ENCODE measurements around the gene TENT4A.

TENT4A gene

DNA sequence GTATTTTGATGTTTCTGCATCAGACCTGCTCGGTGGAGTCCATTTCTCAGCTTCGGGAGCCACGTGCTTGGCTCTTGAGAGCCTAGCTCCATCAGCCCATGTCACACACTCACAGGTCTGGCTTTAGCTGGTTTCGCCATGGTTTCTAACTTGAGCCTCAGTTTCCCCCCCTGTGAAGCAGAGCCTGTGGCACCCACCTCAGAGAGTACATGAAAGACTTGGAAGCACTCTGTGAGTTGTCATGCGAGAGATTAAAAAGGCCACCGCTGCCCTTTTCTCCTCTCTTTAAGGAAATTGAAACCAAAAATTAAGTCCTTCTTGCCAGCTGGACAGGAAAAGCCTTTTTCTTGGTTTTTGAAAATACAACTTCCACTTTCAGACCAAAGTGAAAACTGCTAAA is 8.8 kb downstream of the TENT4A start:
- peak; percentile 35 for DNase-seq (ENCODE audit: extremely low spot score)
- TF ChIP-seq, protein P1, sequence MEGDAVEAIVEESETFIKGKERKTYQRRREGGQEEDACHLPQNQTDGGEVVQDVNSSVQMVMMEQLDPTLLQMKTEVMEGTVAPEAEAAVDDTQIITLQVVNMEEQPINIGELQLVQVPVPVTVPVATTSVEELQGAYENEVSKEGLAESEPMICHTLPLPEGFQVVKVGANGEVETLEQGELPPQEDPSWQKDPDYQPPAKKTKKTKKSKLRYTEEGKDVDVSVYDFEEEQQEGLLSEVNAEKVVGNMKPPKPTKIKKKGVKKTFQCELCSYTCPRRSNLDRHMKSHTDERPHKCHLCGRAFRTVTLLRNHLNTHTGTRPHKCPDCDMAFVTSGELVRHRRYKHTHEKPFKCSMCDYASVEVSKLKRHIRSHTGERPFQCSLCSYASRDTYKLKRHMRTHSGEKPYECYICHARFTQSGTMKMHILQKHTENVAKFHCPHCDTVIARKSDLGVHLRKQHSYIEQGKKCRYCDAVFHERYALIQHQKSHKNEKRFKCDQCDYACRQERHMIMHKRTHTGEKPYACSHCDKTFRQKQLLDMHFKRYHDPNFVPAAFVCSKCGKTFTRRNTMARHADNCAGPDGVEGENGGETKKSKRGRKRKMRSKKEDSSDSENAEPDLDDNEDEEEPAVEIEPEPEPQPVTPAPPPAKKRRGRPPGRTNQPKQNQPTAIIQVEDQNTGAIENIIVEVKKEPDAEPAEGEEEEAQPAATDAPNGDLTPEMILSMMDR (IDR thresholded peaks at IDR 0.05; ENCODE audit: control extremely low read depth, extremely low read depth, low read depth, missing control alignments) = no peak
- ChIA-PET CTCF (interaction anchor here (0.8 to 1.3 kb wide), 2 partner anchors 20 to 23 kb away, joined by 3 to 4 read pairs; no protein-coding TSS in a partner anchor), POLR2A (interaction anchor here (1.0 kb wide), 1 partner anchor 8 kb away, joined by 3 read pairs; no protein-coding TSS in a partner anchor)

DNA sequence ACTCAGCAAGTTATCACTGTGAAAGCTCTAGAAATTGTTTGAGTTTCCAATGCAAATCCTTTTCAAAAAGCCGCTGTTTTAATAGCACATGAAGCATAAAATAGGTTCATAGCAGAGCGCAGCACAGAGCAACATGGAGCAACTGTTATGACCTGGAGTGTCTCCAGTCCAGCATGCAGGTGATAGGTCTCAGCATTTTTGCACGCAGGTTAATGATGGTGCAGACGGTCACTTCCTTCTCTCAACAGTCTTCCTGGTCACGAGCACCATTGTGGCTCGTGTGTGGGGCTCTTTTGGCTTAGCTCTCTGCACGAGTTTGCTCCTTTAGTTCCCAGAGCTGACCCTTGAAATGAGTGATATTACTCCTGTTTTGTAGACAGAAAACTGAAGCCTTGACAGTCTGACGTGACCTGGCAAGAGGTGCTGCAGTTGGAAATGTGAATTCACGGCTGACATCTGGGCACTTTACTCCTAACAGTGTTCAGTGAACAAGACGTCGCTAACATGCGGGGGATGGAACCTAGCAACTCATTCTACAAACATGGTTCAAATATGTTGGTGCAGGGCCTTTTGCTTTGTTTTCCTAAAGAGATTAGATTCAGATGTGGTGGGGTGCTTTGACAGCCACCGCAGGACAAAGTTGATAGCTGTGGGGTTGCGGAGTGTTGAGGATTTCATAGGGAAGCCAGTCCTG is 10.0 kb downstream of the TENT4A start:
- TF ChIP-seq, protein P1 (IDR thresholded peaks at IDR 0.05; ENCODE audit: control extremely low read depth, extremely low read depth, low read depth, missing control alignments) = no peak
- ChIA-PET CTCF (interaction anchor here (1.3 kb wide), 2 partner anchors 19 to 22 kb away, joined by 3 to 4 read pairs; no protein-coding TSS in a partner anchor), POLR2A (no interaction called here)
- no peak for DNase-seq (ENCODE audit: extremely low spot score)

DNA sequence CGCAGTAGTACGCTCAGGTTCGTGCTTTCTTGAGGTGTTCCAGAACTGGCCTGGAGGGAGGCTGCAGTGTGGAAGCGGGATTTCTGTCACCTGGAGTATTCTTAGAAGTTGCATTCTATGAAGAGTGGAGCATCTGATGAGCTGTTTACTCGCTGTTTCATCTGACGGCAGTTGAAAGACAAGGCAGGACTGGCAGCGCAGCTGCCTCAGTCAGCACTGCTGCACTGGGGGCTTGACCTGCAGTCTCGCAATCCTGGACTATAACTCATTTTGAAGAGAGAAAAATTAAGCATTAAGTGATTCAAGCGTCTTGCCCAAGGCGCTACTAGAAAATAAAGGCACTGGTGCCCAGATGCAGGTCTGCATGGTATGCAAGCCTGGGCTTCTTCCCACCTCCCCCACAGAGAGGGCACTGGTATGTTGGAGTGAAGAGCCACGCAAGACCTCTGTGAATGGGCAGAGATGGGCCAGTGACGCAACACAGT is 10.6 kb downstream of the TENT4A start:
- TF ChIP-seq, protein P1 (IDR thresholded peaks at IDR 0.05; ENCODE audit: control extremely low read depth, extremely low read depth, low read depth, missing control alignments) = no peak
- POLR2A ChIA-PET = no interaction called here
- no peak for DNase-seq (ENCODE audit: extremely low spot score)
- CTCF ChIA-PET = interaction anchor here (0.8 to 1.3 kb wide), 2 partner anchors 21 to 91 kb away, joined by 3 to 4 read pairs; partner anchors contain the start of genes NSUN2 and SRD5A1

DNA sequence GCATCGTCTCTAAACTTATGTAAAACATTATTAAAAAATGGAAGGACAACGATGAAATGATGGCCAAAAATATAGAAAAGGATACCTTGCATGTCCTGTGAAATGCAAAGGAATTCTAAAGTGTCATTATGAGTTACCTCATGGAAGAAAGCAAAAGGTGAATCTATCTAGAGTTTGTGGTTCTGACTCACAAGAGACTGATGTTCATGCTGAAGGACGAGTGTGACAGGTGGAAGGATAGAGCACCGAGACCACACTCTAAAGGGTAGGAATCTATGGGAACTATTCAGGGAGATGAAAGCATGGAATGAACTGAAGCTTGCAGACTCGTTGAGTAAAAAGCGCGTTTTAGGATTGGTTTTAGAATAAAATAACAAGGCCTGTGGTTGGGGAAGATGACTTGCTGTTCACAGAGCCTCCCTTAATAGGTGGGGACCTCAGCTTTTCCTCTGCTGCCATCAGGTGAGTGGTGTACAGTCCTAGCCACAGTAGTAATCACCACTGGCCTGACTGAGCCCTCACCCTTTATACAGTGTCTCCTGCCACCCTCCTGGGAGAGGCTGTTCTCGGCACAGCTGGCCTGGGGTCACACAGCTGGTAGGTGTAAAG is 11.2 kb downstream of the TENT4A start:
- CTCF ChIA-PET = interaction anchor here (0.8 to 2.1 kb wide), 2 partner anchors 12 to 91 kb away, joined by 3 to 7 read pairs; partner anchors contain the start of genes NSUN2, SRD5A1 and TENT4A
- no peak for DNase-seq (ENCODE audit: extremely low spot score)
- TF ChIP-seq, protein P1 (IDR thresholded peaks at IDR 0.05; ENCODE audit: control extremely low read depth, extremely low read depth, low read depth, missing control alignments) = no peak
- POLR2A ChIA-PET = no interaction called here

DNA sequence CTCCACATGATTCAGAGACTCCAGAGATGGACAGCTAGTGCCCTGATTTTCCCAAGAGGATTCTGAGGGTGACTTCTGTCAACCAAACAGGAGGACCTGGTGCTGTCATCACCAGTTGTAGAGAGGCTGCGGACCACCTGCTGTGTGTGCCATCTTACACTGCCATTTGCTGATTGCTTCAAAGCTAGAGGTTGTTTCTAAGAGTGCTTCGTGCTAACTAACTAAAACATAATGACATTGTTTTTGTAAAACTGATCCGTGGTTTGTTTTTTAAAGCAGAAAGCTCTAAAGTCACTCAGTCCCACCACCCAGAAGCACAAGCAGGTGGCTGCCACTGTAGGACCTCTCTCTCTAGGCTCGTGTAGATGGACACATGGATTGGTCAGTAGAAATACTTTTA is 12.2 kb downstream of the TENT4A start:
- ChIA-PET POLR2A (no interaction called here), CTCF (interaction anchor here (1.6 to 2.1 kb wide), 2 partner anchors 13 to 20 kb away, joined by 6 to 7 read pairs; partner anchors contain the start of gene TENT4A)

DNA sequence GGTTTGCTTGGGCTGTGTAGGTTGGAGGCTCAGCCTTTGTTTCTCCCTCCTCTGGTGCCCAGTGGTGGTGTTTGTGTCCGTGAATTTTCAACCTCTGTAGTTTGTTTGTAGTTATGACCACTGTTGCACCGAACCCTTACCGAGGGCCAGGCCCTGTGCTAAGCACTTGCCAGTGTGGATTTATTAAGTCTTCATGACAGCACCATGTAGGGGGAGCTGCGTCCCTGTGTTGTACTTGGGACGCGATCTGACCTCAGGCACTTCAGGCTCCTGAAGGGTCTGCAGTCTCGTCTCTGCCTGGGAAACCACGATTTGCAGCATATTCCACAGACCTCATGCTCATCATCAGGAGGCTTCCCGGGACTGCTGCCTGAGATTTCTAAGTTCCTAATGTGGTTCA is 12.8 kb downstream of the TENT4A start:
- TF ChIP-seq, protein P1 (IDR thresholded peaks at IDR 0.05; ENCODE audit: control extremely low read depth, extremely low read depth, low read depth, missing control alignments) = no peak
- POLR2A ChIA-PET = no interaction called here
- CTCF ChIA-PET = interaction anchor here (1.6 to 2.1 kb wide), 2 partner anchors 13 to 19 kb away, joined by 6 to 7 read pairs; partner anchors contain the start of gene TENT4A
- DNase-seq (ENCODE audit: extremely low spot score) = no peak

More for the DNA sequence above, 12.2 kb downstream of the TENT4A start:
- no peak for DNase-seq (ENCODE audit: extremely low spot score)
- TF ChIP-seq, protein P1 (IDR thresholded peaks at IDR 0.05; ENCODE audit: control extremely low read depth, extremely low read depth, low read depth, missing control alignments) = no peak
